ENCODE results near the gene SYNDIG1.
A peak's percentile ranks its signal among the peaks of the same experiment; 100 is the strongest.

Gene SYNDIG1

GRCh38 chr20:24705486-24705885, 236.1 kb downstream of the SYNDIG1 start:
- no peak for DNase-seq (ENCODE audit: extremely low read depth, low read depth)

GRCh38 chr20:24708411-24709295, 239.2 kb downstream of the SYNDIG1 start:
- no peak for DNase-seq (ENCODE audit: extremely low read depth, low read depth)
- no peak for TF ChIP-seq CTCF (IDR thresholded peaks at IDR 0.05; ENCODE audit: low read depth, low read length)

More at GRCh38 chr20:24705486-24705885, 236.1 kb downstream of the SYNDIG1 start:
- TF ChIP-seq CTCF (IDR thresholded peaks at IDR 0.05; ENCODE audit: low read depth, low read length) = peak; percentile 12
